Astrocyte (in vitro differentiated cells and primary cell): Measurements from ENCODE around the gene DEGS2. TPM values are rescaled to one million over a fixed set of nuclear protein-coding genes. Genes with fewer than 3 reads are reported as not detected.
A peak's percentile ranks its signal among the peaks of the same experiment; 100 is the strongest.

ENCODE experiments used
- DNase-seq: peaks from one replicate; pipeline ENCODE4 v3.0.0-alpha.2; 2010; ENCODE audit warnings: low read depth
- FAIRE-seq: peaks from 2 replicates; lab custom pipeline; 2011; peaks lifted over from hg19 to GRCh38; lab: Jason Lieb, UNC
- H2AFZ ChIP-seq: 2 replicates; pipeline ENCODE4 v1.6.0; 2012; ENCODE audit warnings: low read depth, low read length, inconsistent platforms
- H3K27ac ChIP-seq: 2 replicates; pipeline ENCODE4 v1.5.1; 2011; ENCODE audit warnings: low read depth, low read length, inconsistent platforms
- H3K27me3 ChIP-seq: 2 replicates; pipeline ENCODE4 v1.6.0; 2011; ENCODE audit warnings: low read length, inconsistent platforms; ENCODE audit not compliant: insufficient read depth
- H3K36me3 ChIP-seq: 2 replicates; pipeline ENCODE4 v1.5.1; 2011; ENCODE audit warnings: low read length, inconsistent platforms; ENCODE audit not compliant: insufficient read depth
- H3K4me1 ChIP-seq: 2 replicates; pipeline ENCODE4 v1.5.1; 2011; ENCODE audit warnings: low read length, inconsistent platforms; ENCODE audit not compliant: insufficient read depth
- H3K4me2 ChIP-seq: 2 replicates; pipeline ENCODE4 v1.6.0; 2012; ENCODE audit warnings: low read length, inconsistent platforms
- H3K4me3 ChIP-seq: 2 replicates; pipeline ENCODE4 v1.5.1; 2011; ENCODE audit warnings: low read depth, mild to moderate bottlenecking, low read length, inconsistent platforms; ENCODE audit not compliant: insufficient read depth
- H3K79me2 ChIP-seq: 2 replicates; pipeline ENCODE4 v1.6.0; 2012; ENCODE audit warnings: mild to moderate bottlenecking, low read length, inconsistent platforms; ENCODE audit not compliant: insufficient read depth
- H3K9ac ChIP-seq: 2 replicates; pipeline ENCODE4 v1.6.0; 2012; ENCODE audit warnings: mild to moderate bottlenecking, low read length, inconsistent platforms
- H3K9me3 ChIP-seq: 2 replicates; pipeline ENCODE4 v1.5.1; 2012; ENCODE audit warnings: low read depth, mild to moderate bottlenecking, low read length, inconsistent platforms; ENCODE audit not compliant: insufficient read depth
- H4K20me1 ChIP-seq: 2 replicates; pipeline ENCODE4 v1.6.0; 2012; ENCODE audit warnings: low read length, inconsistent platforms; ENCODE audit not compliant: insufficient read depth
- H3K27ac Mint-ChIP-seq: one replicate; pipeline ENCODE4 v1.8.0; 2021; ENCODE audit warnings: mild to moderate bottlenecking, mixed read lengths; ENCODE audit not compliant: unreplicated experiment
- H3K27me3 Mint-ChIP-seq: one replicate; pipeline ENCODE4 v1.8.0; 2021; ENCODE audit warnings: low read depth, mixed read lengths; ENCODE audit not compliant: unreplicated experiment
- H3K36me3 Mint-ChIP-seq: one replicate; pipeline ENCODE4 v1.8.0; 2021; ENCODE audit warnings: low read depth, mixed read lengths; ENCODE audit not compliant: unreplicated experiment
- H3K4me1 Mint-ChIP-seq: one replicate; pipeline ENCODE4 v1.8.0; 2021; ENCODE audit warnings: low read depth, mixed read lengths; ENCODE audit not compliant: unreplicated experiment
- H3K4me3 Mint-ChIP-seq: one replicate; pipeline ENCODE4 v1.8.0; 2021; ENCODE audit warnings: mild to moderate bottlenecking, moderate library complexity, mixed read lengths; ENCODE audit not compliant: unreplicated experiment
- H3K9me3 Mint-ChIP-seq: one replicate; pipeline ENCODE4 v1.8.0; 2021; ENCODE audit warnings: mild to moderate bottlenecking, mixed read lengths; ENCODE audit not compliant: unreplicated experiment
- CTCF ChIP-seq: IDR thresholded peaks from 2 replicates; pipeline ENCODE4 v1.5.1; 2011; ENCODE audit warnings: low read depth, mild to moderate bottlenecking, inconsistent platforms, low read length, moderate library complexity; ENCODE audit not compliant: insufficient read depth
- EZH2 ChIP-seq: IDR thresholded peaks from 2 replicates; pipeline ENCODE4 v1.6.1; 2012; ENCODE audit warnings: mild to moderate bottlenecking, low read length, inconsistent platforms; ENCODE audit not compliant: insufficient read depth
- total RNA-seq: library from RNA; stranded (reverse); gene quantifications from 2 replicates; pipeline ENCODE4 v1.2.1, GENCODE V29; 2021

Gene DEGS2
- total RNA-seq, 1 donor from 2014 or later = not detected

DNA sequence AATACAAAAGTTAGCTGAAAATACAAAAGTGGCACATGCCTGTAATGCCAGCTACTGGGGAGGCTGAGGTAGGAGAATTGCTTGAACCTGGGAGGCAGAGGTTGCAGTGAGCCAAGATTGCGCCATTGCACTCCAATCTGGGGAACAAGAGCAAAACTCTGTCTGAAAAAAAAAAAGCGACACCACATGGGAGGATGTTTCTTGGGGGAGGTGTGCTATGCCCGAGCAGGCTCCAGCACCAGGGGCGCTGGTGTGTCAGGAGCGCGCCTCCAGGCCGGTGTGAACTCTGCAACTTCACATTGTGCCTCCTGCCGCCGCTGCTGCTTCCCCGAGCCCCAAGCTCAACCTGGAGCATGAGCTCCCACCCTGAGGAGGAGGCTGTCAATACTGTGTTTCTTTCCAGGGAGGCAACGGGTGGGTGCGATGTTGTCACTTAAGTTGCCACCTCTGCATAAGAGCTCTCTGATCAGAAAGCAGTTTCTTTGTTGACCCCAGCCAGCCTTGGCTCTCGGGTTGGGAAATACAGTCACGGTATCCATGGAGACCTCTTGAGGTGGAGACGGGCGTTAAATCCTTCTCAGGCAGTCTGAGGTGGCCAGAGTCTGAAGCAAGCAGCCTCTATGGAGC, 18.9 kb downstream of the DEGS2 start:
- FAIRE-seq (no peak), DNase-seq (peak; percentile 12)
- peaks cover 3% of the 10 kb centered on the region for H3K27me3 Mint-ChIP-seq
- H3K9me3 Mint-ChIP-seq = no peaks in the 10 kb centered on the region
- Histone ChIP-seq H3K79me2 (no peaks in the 10 kb centered on the region), H3K36me3 (no peaks in the 10 kb centered on the region), H3K27ac (no peak overlapping the region), H3K4me2 (no peak overlapping the region), H2AFZ (no peak overlapping the region), H3K4me3 (no peak overlapping the region), H3K9ac (no peak overlapping the region), H3K9me3 (no peaks in the 10 kb centered on the region), H4K20me1 (no peaks in the 10 kb centered on the region), H3K27me3 (no peaks in the 10 kb centered on the region), H3K4me1 (no peaks in the 10 kb centered on the region)
- TF ChIP-seq EZH2 (no peak), CTCF (peak; percentile 8)
- peaks cover 9% of the 10 kb centered on the region for H3K36me3 Mint-ChIP-seq
- no peak overlapping the region for H3K27ac Mint-ChIP-seq
- H3K4me3 Mint-ChIP-seq = no peak overlapping the region
- H3K4me1 Mint-ChIP-seq = peaks cover 2% of the 10 kb centered on the region

- H3K4me2 ChIP-seq = no peak overlapping the region
- no peak for FAIRE-seq
- peaks cover 9% of the 10 kb centered on the region for H3K36me3 Mint-ChIP-seq
- H3K4me1 Mint-ChIP-seq = peaks cover 2% of the 10 kb centered on the region
- H3K9ac ChIP-seq = no peak overlapping the region
- DNase-seq = no peak
- TF ChIP-seq CTCF (no peak), EZH2 (no peak)
- no peaks in the 10 kb centered on the region for H4K20me1 ChIP-seq
- no peaks in the 10 kb centered on the region for H3K79me2 ChIP-seq
- H3K27ac Mint-ChIP-seq = no peak overlapping the region
- no peaks in the 10 kb centered on the region for H3K36me3 ChIP-seq
- no peak overlapping the region for H3K4me3 Mint-ChIP-seq
- peaks cover 3% of the 10 kb centered on the region for H3K27me3 Mint-ChIP-seq
- no peaks in the 10 kb centered on the region for H3K9me3 ChIP-seq
- no peak overlapping the region for H3K4me3 ChIP-seq
- H3K27ac ChIP-seq = no peak overlapping the region
- no peaks in the 10 kb centered on the region for H3K4me1 ChIP-seq
- no peak overlapping the region for H2AFZ ChIP-seq
- H3K27me3 ChIP-seq = no peaks in the 10 kb centered on the region
- H3K9me3 Mint-ChIP-seq = no peaks in the 10 kb centered on the region
These were observed 20.5 kb downstream of the DEGS2 start for GRCh38 chr14:100138955-100139354.

DNA sequence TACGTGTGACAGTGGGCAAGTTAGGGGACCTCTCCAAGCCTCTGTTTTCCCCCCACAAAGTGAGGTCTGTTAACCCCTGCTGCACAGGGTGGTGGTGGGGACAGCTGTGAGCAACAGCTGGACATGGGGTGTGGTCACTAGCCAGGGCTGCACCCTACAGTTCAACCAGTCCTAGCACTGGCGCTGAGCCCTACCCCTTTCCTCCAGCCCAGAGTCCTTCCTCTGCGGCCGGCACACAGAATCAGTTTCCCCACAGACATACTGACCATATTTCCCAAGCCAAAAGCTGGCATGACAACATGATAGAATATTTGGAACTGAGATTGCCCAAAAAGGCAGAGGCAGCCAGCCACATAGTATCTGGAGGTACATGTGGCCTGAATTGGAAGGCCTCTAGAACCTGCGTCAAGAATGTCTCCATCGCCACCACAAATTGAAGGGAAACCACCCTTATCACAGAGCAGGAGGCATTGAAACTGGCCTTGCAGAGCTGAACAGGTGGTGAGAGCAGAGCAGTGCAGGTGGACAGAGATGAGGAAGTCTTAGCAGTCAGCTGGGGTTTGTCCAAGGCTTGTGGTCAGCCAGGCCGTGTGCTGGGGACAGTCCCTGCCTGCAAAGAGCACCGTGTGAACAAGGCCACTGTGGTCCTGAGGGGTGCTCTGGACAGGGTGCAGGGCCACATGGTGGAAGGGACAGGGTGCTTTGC, 21.2 kb downstream of the DEGS2 start:
- no peak overlapping the region for H3K27ac Mint-ChIP-seq

More for the DNA sequence above, 21.2 kb downstream of the DEGS2 start:
- TF ChIP-seq CTCF = no peak
- no peak for TF ChIP-seq EZH2
- Mint-ChIP-seq H3K27me3 (peaks cover 3% of the 10 kb centered on the region), H3K4me3 (no peak overlapping the region), H3K36me3 (peaks cover 9% of the 10 kb centered on the region), H3K9me3 (no peaks in the 10 kb centered on the region), H3K4me1 (peaks cover 2% of the 10 kb centered on the region)
- H3K79me2 ChIP-seq = no peaks in the 10 kb centered on the region
- H3K27me3 ChIP-seq = no peaks in the 10 kb centered on the region
- no peak for DNase-seq
- H3K9me3 ChIP-seq = no peaks in the 10 kb centered on the region
- no peak overlapping the region for H3K9ac ChIP-seq
- no peak overlapping the region for H3K27ac ChIP-seq
- no peaks in the 10 kb centered on the region for H3K36me3 ChIP-seq
- no peak overlapping the region for H3K4me3 ChIP-seq
- no peak overlapping the region for H2AFZ ChIP-seq
- FAIRE-seq = no peak
- no peaks in the 10 kb centered on the region for H4K20me1 ChIP-seq
- no peak overlapping the region for H3K4me2 ChIP-seq
- H3K4me1 ChIP-seq = no peaks in the 10 kb centered on the region
